ENCODE measurements around the gene LRCH1.

Gene LRCH1

GRCh38 chr13:46639033-46639981, 86.3 kb downstream of the LRCH1 start:
- H3K27me3 Mint-ChIP-seq: no peaks in the 10 kb centered on the region
- H3K4me3 Mint-ChIP-seq: no peak overlapping the region
- peaks cover 6% of the 10 kb centered on the region for H3K36me3 Mint-ChIP-seq
- H3K9me3 Mint-ChIP-seq: no peaks in the 10 kb centered on the region
- H3K4me1 Mint-ChIP-seq: peaks cover 80% of the 10 kb centered on the region
- no peak overlapping the region for H3K27ac Mint-ChIP-seq

- peaks cover 4% of the 10 kb centered on the region for H3K36me3 Mint-ChIP-seq
- H3K4me1 Mint-ChIP-seq: peaks cover 80% of the 10 kb centered on the region
- H3K9me3 Mint-ChIP-seq: no peaks in the 10 kb centered on the region
- no peak overlapping the region for H3K27ac Mint-ChIP-seq
- no peak overlapping the region for H3K4me3 Mint-ChIP-seq
- H3K27me3 Mint-ChIP-seq: no peaks in the 10 kb centered on the region
These were observed 87.9 kb downstream of the LRCH1 start for GRCh38 chr13:46640843-46641242.

- Mint-ChIP-seq H3K4me1 (peaks cover 82% of the 10 kb centered on the region), H3K27me3 (no peaks in the 10 kb centered on the region), H3K27ac (no peak overlapping the region), H3K9me3 (no peaks in the 10 kb centered on the region), H3K4me3 (no peak overlapping the region), H3K36me3 (peaks cover 3% of the 10 kb centered on the region)
These were observed 88.5 kb downstream of the LRCH1 start for GRCh38 chr13:46641274-46642081.

GRCh38 chr13:46642254-46642653, 89.3 kb downstream of the LRCH1 start:
- Mint-ChIP-seq H3K4me1 (peaks cover 80% of the 10 kb centered on the region), H3K27me3 (no peaks in the 10 kb centered on the region), H3K4me3 (no peak overlapping the region), H3K9me3 (no peaks in the 10 kb centered on the region), H3K27ac (no peak overlapping the region), H3K36me3 (no peaks in the 10 kb centered on the region)

- H3K4me3 Mint-ChIP-seq: no peak overlapping the region
- H3K36me3 Mint-ChIP-seq: no peaks in the 10 kb centered on the region
- H3K27ac Mint-ChIP-seq: peak overlapping the region; percentile 3
- H3K4me1 Mint-ChIP-seq: peaks cover 85% of the 10 kb centered on the region
- no peaks in the 10 kb centered on the region for H3K9me3 Mint-ChIP-seq
- no peaks in the 10 kb centered on the region for H3K27me3 Mint-ChIP-seq
These were observed 90.3 kb downstream of the LRCH1 start for GRCh38 chr13:46643165-46643777.

GRCh38 chr13:46644816-46645215, 91.8 kb downstream of the LRCH1 start:
- Mint-ChIP-seq H3K36me3 (no peaks in the 10 kb centered on the region), H3K27me3 (no peaks in the 10 kb centered on the region), H3K9me3 (no peaks in the 10 kb centered on the region), H3K4me1 (peaks cover 84% of the 10 kb centered on the region), H3K27ac (no peak overlapping the region), H3K4me3 (no peak overlapping the region)

- Mint-ChIP-seq H3K4me1 (peaks cover 74% of the 10 kb centered on the region), H3K27me3 (no peaks in the 10 kb centered on the region), H3K4me3 (no peak overlapping the region), H3K36me3 (peaks cover 9% of the 10 kb centered on the region), H3K27ac (no peak overlapping the region), H3K9me3 (no peaks in the 10 kb centered on the region)
These were observed 94.6 kb downstream of the LRCH1 start for GRCh38 chr13:46647512-46648065.

- Mint-ChIP-seq H3K36me3 (peaks cover 9% of the 10 kb centered on the region), H3K27ac (no peak overlapping the region), H3K27me3 (no peaks in the 10 kb centered on the region), H3K9me3 (no peaks in the 10 kb centered on the region), H3K4me3 (no peak overlapping the region), H3K4me1 (peaks cover 69% of the 10 kb centered on the region)
These were observed 95.2 kb downstream of the LRCH1 start for GRCh38 chr13:46648166-46648607.

- no peak overlapping the region for H3K27ac Mint-ChIP-seq
- no peaks in the 10 kb centered on the region for H3K9me3 Mint-ChIP-seq
- no peak overlapping the region for H3K4me3 Mint-ChIP-seq
- H3K4me1 Mint-ChIP-seq: peaks cover 65% of the 10 kb centered on the region
- H3K36me3 Mint-ChIP-seq: peaks cover 9% of the 10 kb centered on the region
- no peaks in the 10 kb centered on the region for H3K27me3 Mint-ChIP-seq
These were observed 96.8 kb downstream of the LRCH1 start for GRCh38 chr13:46649816-46650215.

- H3K27me3 Mint-ChIP-seq: no peaks in the 10 kb centered on the region
- H3K4me3 Mint-ChIP-seq: no peak overlapping the region
- H3K4me1 Mint-ChIP-seq: peaks cover 57% of the 10 kb centered on the region
- peaks cover 9% of the 10 kb centered on the region for H3K36me3 Mint-ChIP-seq
- no peaks in the 10 kb centered on the region for H3K9me3 Mint-ChIP-seq
- H3K27ac Mint-ChIP-seq: no peak overlapping the region
These were observed 102.0 kb downstream of the LRCH1 start for GRCh38 chr13:46654951-46655350.

GRCh38 chr13:46655377-46656180, 102.6 kb downstream of the LRCH1 start:
- Mint-ChIP-seq H3K27me3 (no peaks in the 10 kb centered on the region), H3K4me3 (peak overlapping the region; percentile 26), H3K27ac (peak overlapping the region; percentile 74), H3K36me3 (peaks cover 9% of the 10 kb centered on the region), H3K4me1 (peaks cover 51% of the 10 kb centered on the region), H3K9me3 (no peaks in the 10 kb centered on the region)

GRCh38 chr13:46656786-46657185, 103.8 kb downstream of the LRCH1 start:
- Mint-ChIP-seq H3K36me3 (peaks cover 5% of the 10 kb centered on the region), H3K9me3 (no peaks in the 10 kb centered on the region), H3K27ac (peak overlapping the region; percentile 71), H3K4me1 (peaks cover 50% of the 10 kb centered on the region), H3K27me3 (no peaks in the 10 kb centered on the region), H3K4me3 (no peak overlapping the region)

- Mint-ChIP-seq H3K27ac (no peak overlapping the region), H3K4me3 (no peak overlapping the region), H3K27me3 (no peaks in the 10 kb centered on the region), H3K36me3 (no peaks in the 10 kb centered on the region), H3K9me3 (no peaks in the 10 kb centered on the region), H3K4me1 (peaks cover 61% of the 10 kb centered on the region)
These were observed 106.6 kb downstream of the LRCH1 start for GRCh38 chr13:46659413-46660065.

GRCh38 chr13:46660416-46660815, 107.4 kb downstream of the LRCH1 start:
- H3K27ac Mint-ChIP-seq: no peak overlapping the region
- H3K9me3 Mint-ChIP-seq: no peaks in the 10 kb centered on the region
- peaks cover 59% of the 10 kb centered on the region for H3K4me1 Mint-ChIP-seq
- no peaks in the 10 kb centered on the region for H3K36me3 Mint-ChIP-seq
- no peaks in the 10 kb centered on the region for H3K27me3 Mint-ChIP-seq
- no peak overlapping the region for H3K4me3 Mint-ChIP-seq
